Gastroesophageal sphincter (tissue), 4 donors: ENCODE measurements around the gene PELI2. TPM values are rescaled to one million over a fixed set of nuclear protein-coding genes. Genes with fewer than 3 reads are reported as not detected.

ENCODE experiments used
- ATAC-seq: fragments of 150-250 bp; one replicate; pipeline ENCODE4 v1.9.1; 2016; ENCODE audit warnings: mild to moderate bottlenecking, moderate library complexity
- H3K27ac ChIP-seq, 4 donors: fragments of 200-600 bp; sonication (generic) in 3 of 4; 1 replicate in 3 of 4; 2 replicates in 1 of 4; pipeline ENCODE4 v1.5.1; 2016 to 2019
- H3K27me3 ChIP-seq: fragments of 200-600 bp; sonication (generic); one replicate; pipeline ENCODE4 v1.5.1; 2019
- H3K36me3 ChIP-seq, 2 donors: fragments of 200-600 bp; sonication (generic); one replicate each; pipeline ENCODE4 v1.5.1; 2019; ENCODE audit warnings: control low read depth in 1 of 2
- H3K4me1 ChIP-seq, 3 donors: fragments of 200-600 bp; sonication (generic); 1 replicate in 2 of 3; 2 replicates in 1 of 3; pipeline ENCODE4 v1.5.1; 2016 to 2019; ENCODE audit warnings: control low read depth in 2 of 3
- H3K4me3 ChIP-seq, 2 donors: fragments of 200-600 bp; sonication (generic); one replicate each; pipeline ENCODE4 v1.5.1; 2019; ENCODE audit warnings: mild to moderate bottlenecking in 1 of 2, moderate library complexity in 1 of 2
- H3K9me3 ChIP-seq, 3 donors: fragments of 200-600 bp; sonication (generic); one replicate each; pipeline ENCODE4 v1.5.1; 2017 to 2019; ENCODE audit warnings: control low read depth in 2 of 3
- EP300 ChIP-seq: sonication (generic); formaldehyde crosslinking; IDR thresholded peaks from one replicate; pipeline ENCODE4 v1.6.1; 2017; ENCODE audit warnings: antibody characterized with exemption, mild to moderate bottlenecking
- POLR2A ChIP-seq, 2 donors: fragments of 450-650 bp; IDR thresholded peaks; one replicate each; pipeline ENCODE4 v1.6.1; 2017; ENCODE audit warnings: antibody characterized with exemption in 2 of 2, mild to moderate bottlenecking in 2 of 2, moderate library complexity in 1 of 2
- POLR2AphosphoS5 ChIP-seq: sonication (generic); formaldehyde crosslinking; IDR thresholded peaks from one replicate; pipeline ENCODE4 v1.6.1; 2017; ENCODE audit warnings: antibody characterized with exemption
- WGBS, 2 donors: methylation state at CpG; one replicate each; pipeline ENCODE4 v1.1.5; 2018; ENCODE audit warnings: low coverage in 1 of 2; 5-methylcytosine and 5-hydroxymethylcytosine counted together
- total RNA-seq, 4 donors: library from RNA; depleted of rRNA; stranded (reverse); fragments of >200 nt; gene quantifications; one replicate each; pipeline ENCODE4 v1.1.0, GENCODE V29; 2016
- TF ChIP-seq, protein P1 (sequence below), 4 experiments: fragments of 200-600 bp in 2 of 4; fragments of 450-650 bp in 2 of 4; sonication (generic) in 1 of 4; IDR thresholded peaks; one replicate each; pipeline ENCODE4 v1.5.1; 2017 to 2019; ENCODE audit warnings: antibody characterized with exemption in 4 of 4, mild to moderate bottlenecking in 2 of 4, moderate library complexity in 2 of 4

The PELI2 gene
- total RNA-seq, 4 donors from 2014 or later, result 10.5 to 30.0 (median 12.3) TPM

DNA sequence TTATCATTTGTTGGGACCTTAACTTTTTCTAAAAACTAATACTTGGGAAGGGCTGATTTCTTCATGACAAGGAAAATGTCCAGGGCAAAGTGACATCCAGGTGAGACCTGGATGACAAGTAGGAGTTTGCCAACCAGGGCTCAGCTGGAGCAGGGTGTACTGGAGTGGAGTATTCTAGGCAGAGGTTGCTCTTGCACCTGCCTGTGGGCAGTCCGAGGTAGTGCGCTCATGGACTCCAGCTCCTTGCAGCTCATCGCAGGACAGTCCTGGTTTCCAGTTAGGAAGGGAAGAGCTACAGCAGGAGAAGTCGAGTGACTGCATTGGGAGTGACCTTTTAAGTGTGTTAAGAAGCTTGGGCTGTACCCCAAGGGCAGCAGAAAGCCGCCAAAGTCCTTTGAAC is 175.9 kb downstream of the PELI2 start:
- no peaks in the 10 kb centered on the region for H3K4me1 ChIP-seq
- H3K36me3 ChIP-seq, result peaks cover 0 to 46% of the 10 kb centered on the region in 2 donors
- 87 to 94% methylated on average over 2 to 4 of the region's 5 CpGs for WGBS, 2 donors
- no peaks in the 10 kb centered on the region for H3K9me3 ChIP-seq
- TF ChIP-seq POLR2A (IDR thresholded peaks at IDR 0.05) (no peak), POLR2AphosphoS5 (no peak), EP300 (no peak)
- TF ChIP-seq, protein P1, sequence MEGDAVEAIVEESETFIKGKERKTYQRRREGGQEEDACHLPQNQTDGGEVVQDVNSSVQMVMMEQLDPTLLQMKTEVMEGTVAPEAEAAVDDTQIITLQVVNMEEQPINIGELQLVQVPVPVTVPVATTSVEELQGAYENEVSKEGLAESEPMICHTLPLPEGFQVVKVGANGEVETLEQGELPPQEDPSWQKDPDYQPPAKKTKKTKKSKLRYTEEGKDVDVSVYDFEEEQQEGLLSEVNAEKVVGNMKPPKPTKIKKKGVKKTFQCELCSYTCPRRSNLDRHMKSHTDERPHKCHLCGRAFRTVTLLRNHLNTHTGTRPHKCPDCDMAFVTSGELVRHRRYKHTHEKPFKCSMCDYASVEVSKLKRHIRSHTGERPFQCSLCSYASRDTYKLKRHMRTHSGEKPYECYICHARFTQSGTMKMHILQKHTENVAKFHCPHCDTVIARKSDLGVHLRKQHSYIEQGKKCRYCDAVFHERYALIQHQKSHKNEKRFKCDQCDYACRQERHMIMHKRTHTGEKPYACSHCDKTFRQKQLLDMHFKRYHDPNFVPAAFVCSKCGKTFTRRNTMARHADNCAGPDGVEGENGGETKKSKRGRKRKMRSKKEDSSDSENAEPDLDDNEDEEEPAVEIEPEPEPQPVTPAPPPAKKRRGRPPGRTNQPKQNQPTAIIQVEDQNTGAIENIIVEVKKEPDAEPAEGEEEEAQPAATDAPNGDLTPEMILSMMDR (IDR thresholded peaks at IDR 0.05), result no peak
- H3K27ac ChIP-seq, result no peak overlapping the region
- no peak for ATAC-seq
- H3K27me3 ChIP-seq, result no peaks in the 10 kb centered on the region
- no peak overlapping the region for H3K4me3 ChIP-seq

DNA sequence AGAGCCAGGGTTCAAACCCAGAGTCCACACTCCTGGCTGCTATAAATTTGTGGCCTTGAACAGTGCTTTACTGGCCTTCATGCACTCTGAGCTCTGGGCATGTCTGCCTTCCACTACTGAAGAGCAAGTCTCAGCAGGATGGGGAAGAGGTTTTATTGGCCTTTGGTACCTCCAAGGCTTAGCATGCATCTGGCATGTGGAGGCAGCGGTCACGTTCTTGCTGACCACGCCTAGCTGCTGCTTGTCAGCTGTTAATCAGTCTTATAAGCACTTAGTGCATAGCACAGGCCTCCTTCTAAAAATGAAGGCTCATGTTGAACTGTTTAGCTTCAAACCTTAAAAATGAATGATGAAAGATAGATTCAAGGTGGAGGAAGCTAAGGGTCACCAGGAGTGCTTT is 177.5 kb downstream of the PELI2 start:
- no peak for TF ChIP-seq EP300
- TF ChIP-seq, protein P1 (IDR thresholded peaks at IDR 0.05), result no peak
- TF ChIP-seq POLR2AphosphoS5, result no peak
- ATAC-seq, result no peak
- H3K36me3 ChIP-seq, result peaks cover 0 to 30% of the 10 kb centered on the region in 2 donors
- H3K27me3 ChIP-seq, result no peaks in the 10 kb centered on the region
- H3K9me3 ChIP-seq, result no peaks in the 10 kb centered on the region
- H3K27ac ChIP-seq, result no peak overlapping the region
- WGBS, 2 donors, result 40% methylated on average over 1 of the region's 3 CpGs; no CpG with 5 or more reads in 1 of the 2 donors
- no peaks in the 10 kb centered on the region for H3K4me1 ChIP-seq
- no peak overlapping the region for H3K4me3 ChIP-seq

DNA sequence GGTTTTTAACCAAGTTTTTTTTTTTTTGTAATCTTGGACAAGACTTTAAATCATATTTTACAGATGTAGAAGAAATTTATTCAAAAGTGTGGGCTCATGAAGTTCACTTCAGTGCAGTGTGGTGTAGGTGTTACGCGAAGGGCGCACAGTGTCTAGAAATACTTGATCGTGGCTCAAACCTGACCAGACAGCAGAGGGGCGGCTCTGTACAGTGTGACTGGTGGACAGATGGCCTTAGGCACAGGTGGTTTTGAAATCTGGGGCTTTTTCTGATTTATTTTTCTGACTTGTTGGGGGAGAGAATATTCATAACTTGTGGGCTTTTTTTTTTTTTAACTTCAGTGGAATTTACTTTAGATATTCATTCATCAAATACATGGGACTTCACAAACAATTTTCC is 179.2 kb downstream of the PELI2 start:
- no peaks in the 10 kb centered on the region for H3K4me1 ChIP-seq
- ATAC-seq, result no peak
- TF ChIP-seq, protein P1 (IDR thresholded peaks at IDR 0.05), result no peak
- TF ChIP-seq POLR2AphosphoS5 (no peak), POLR2A (IDR thresholded peaks at IDR 0.05) (no peak), EP300 (no peak)
- H3K4me3 ChIP-seq, result no peak overlapping the region
- 80 to 91% methylated on average over 2 to 5 of the region's 5 CpGs for WGBS, 2 donors
- H3K36me3 ChIP-seq, result peaks cover 0 to 17% of the 10 kb centered on the region in 2 donors
- no peak overlapping the region for H3K27ac ChIP-seq
- H3K9me3 ChIP-seq, result no peaks in the 10 kb centered on the region
- H3K27me3 ChIP-seq, result no peaks in the 10 kb centered on the region

DNA sequence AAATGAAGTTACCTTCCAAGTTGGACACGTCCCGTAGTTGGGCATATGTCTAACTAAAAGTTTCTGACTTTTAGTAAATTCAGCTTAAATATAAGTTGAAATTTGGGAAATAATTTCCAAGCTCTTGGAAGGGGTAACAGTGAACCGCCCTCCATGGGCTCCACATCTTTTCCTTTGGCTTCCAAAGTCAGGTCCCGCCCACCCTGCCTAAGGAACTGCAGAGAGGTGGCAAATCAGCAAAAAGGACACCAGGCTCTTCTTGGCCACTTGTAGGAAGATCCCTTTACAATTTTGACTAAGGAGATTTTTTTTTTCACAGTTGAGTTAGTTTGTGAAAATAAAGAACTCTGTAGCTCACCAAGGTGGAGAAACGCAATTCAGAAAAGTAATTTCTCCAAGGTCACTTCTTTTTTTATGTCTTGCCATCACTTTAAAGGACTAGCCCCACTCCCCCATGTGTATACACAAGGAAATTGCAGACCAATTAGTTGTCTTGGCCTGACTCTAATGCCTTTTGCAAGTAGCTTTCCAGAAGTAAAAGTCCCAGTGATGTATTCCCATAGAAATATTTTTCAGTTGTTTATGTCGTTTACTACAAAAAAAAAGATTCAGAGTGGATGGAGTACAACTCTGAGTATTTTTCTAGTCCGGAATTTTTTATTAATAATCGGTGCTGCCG is 181.2 kb downstream of the PELI2 start:
- no peaks in the 10 kb centered on the region for H3K27me3 ChIP-seq
- H3K4me1 ChIP-seq, result no peaks in the 10 kb centered on the region
- WGBS, 2 donors, result 64 to 78% methylated on average over 8 to 9 of the region's 9 CpGs
- no peak for ATAC-seq
- H3K4me3 ChIP-seq, result no peak overlapping the region
- no peak overlapping the region for H3K27ac ChIP-seq
- peaks cover 0 to 15% of the 10 kb centered on the region in 2 donors for H3K36me3 ChIP-seq
- no peak for TF ChIP-seq EP300
- no peak for TF ChIP-seq POLR2A (IDR thresholded peaks at IDR 0.05)
- TF ChIP-seq, protein P1 (IDR thresholded peaks at IDR 0.05), result no peak
- no peak for TF ChIP-seq POLR2AphosphoS5
- H3K9me3 ChIP-seq, result no peaks in the 10 kb centered on the region

DNA sequence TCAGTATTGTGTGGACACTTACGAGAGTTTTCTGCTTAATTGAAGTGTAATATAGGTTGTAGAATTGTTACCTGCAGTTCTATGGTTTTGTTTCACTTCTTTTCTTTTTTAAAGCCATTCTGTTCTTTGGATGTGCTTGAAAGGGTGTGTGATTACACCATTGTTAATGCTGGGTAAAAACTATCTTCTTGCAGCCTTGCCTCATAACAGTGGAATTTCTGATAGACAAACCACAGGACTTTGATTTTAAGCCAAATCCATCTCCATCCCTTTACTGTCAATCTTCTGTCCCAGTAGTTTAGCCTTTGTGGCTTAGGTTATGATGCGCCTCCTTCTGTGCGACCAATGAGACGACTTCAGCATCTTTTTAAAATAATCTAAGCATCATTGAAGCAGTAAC is 182.3 kb downstream of the PELI2 start:
- ATAC-seq, result no peak
- 73 to 99% methylated on average over 3 to 4 of the region's 4 CpGs for WGBS, 2 donors
- TF ChIP-seq POLR2AphosphoS5 (no peak), POLR2A (IDR thresholded peaks at IDR 0.05) (no peak), EP300 (no peak)
- TF ChIP-seq, protein P1 (IDR thresholded peaks at IDR 0.05), result no peak

More for the DNA sequence above, 182.3 kb downstream of the PELI2 start:
- Histone ChIP-seq H3K36me3 (peaks cover 0 to 13% of the 10 kb centered on the region in 2 donors), H3K4me3 (no peak overlapping the region), H3K4me1 (no peaks in the 10 kb centered on the region), H3K9me3 (no peaks in the 10 kb centered on the region), H3K27ac (no peak overlapping the region), H3K27me3 (no peaks in the 10 kb centered on the region)
